ENCODE data around the gene CNTROB.
A peak's percentile ranks its signal among the peaks of the same experiment; 100 is the strongest.

- TF ChIP-seq, protein P1, sequence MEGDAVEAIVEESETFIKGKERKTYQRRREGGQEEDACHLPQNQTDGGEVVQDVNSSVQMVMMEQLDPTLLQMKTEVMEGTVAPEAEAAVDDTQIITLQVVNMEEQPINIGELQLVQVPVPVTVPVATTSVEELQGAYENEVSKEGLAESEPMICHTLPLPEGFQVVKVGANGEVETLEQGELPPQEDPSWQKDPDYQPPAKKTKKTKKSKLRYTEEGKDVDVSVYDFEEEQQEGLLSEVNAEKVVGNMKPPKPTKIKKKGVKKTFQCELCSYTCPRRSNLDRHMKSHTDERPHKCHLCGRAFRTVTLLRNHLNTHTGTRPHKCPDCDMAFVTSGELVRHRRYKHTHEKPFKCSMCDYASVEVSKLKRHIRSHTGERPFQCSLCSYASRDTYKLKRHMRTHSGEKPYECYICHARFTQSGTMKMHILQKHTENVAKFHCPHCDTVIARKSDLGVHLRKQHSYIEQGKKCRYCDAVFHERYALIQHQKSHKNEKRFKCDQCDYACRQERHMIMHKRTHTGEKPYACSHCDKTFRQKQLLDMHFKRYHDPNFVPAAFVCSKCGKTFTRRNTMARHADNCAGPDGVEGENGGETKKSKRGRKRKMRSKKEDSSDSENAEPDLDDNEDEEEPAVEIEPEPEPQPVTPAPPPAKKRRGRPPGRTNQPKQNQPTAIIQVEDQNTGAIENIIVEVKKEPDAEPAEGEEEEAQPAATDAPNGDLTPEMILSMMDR (IDR thresholded peaks at IDR 0.05), result peak in 1 of 5 experiments; percentile 16
- TF ChIP-seq POLR2A (IDR thresholded peaks at IDR 0.05) (no peak), POLR2AphosphoS5 (IDR thresholded peaks at IDR 0.05) (no peak)
Measured at GRCh38 chr17:7922269-7922844, 9.6 kb upstream of the CNTROB start.

Measured in transverse colon (tissue), 4 donors.